Liver (tissue), 9 donors: ENCODE data around the gene PLB1. TPM values are rescaled to one million over a fixed set of nuclear protein-coding genes. Genes with fewer than 3 reads are reported as not detected.

ENCODE experiments used
- DNase-seq: peaks from one replicate; pipeline ENCODE4 v3.0.0-alpha.2; 2017; ENCODE audit warnings: low spot score
- H3K27ac ChIP-seq, 2 donors: one replicate each; pipeline ENCODE4 v1.7.0; 2013; ENCODE audit warnings: inconsistent platforms in 2 of 2, low read length in 2 of 2, control low read depth in 1 of 2, low read depth in 1 of 2, mild to moderate bottlenecking in 1 of 2
- H3K27me3 ChIP-seq, 4 donors: one replicate each; pipeline versions ENCODE4 v1.6.1 to v1.7.0; 2013; ENCODE audit warnings: low read length in 3 of 4, inconsistent platforms in 1 of 4, mild to moderate bottlenecking in 1 of 4, moderate library complexity in 1 of 4; ENCODE audit not compliant: control insufficient read depth in 4 of 4, insufficient read depth in 4 of 4
- H3K36me3 ChIP-seq, 4 donors: one replicate each; pipeline versions ENCODE4 v1.6.1 to v1.7.0; 2013; ENCODE audit warnings: low read length in 3 of 4, mild to moderate bottlenecking in 3 of 4, low read depth in 1 of 4, moderate library complexity in 1 of 4; ENCODE audit not compliant: control insufficient read depth in 4 of 4, insufficient read depth in 3 of 4
- H3K4me1 ChIP-seq, 4 donors: one replicate each; pipeline versions ENCODE4 v1.6.1 to v1.7.0; 2013; ENCODE audit warnings: low read length in 3 of 4, mild to moderate bottlenecking in 3 of 4, moderate library complexity in 1 of 4; ENCODE audit not compliant: control insufficient read depth in 4 of 4, insufficient read depth in 4 of 4
- H3K4me3 ChIP-seq, 3 donors: one replicate each; pipeline versions ENCODE4 v1.6.1 to v1.7.0; 2013; ENCODE audit warnings: low read length in 3 of 3, control low read depth in 1 of 3, low read depth in 1 of 3, mild to moderate bottlenecking in 1 of 3
- H3K9ac ChIP-seq, 2 donors: one replicate each; pipeline ENCODE4 v1.7.0; 2013; ENCODE audit warnings: low read length in 2 of 2, mild to moderate bottlenecking in 2 of 2, moderate library complexity in 2 of 2, control low read depth in 1 of 2, low read depth in 1 of 2
- H3K9me3 ChIP-seq, 4 donors: one replicate each; pipeline versions ENCODE4 v1.6.1 to v1.7.0; 2013; ENCODE audit warnings: low read length in 3 of 4; ENCODE audit not compliant: control insufficient read depth in 4 of 4
- EGR1 ChIP-seq, 2 donors: IDR thresholded peaks; 2 replicates each; pipeline ENCODE4 v1.6.1; 2016 to 2018; ENCODE audit warnings: antibody characterized with exemption in 2 of 2, low read depth in 2 of 2
- FOXA1 ChIP-seq: IDR thresholded peaks from 2 replicates; pipeline ENCODE4 v1.6.1; 2016; ENCODE audit warnings: antibody characterized with exemption
- FOXA2 ChIP-seq: IDR thresholded peaks from 2 replicates; pipeline ENCODE4 v1.6.1; 2016; ENCODE audit warnings: antibody characterized with exemption
- GABPA ChIP-seq, 2 donors: IDR thresholded peaks in 1 of 2; conservative IDR thresholded peaks in 1 of 2; 2 replicates each; pipeline ENCODE4 v1.6.1; 2016; ENCODE audit warnings: antibody characterized with exemption in 2 of 2, mild to moderate bottlenecking in 1 of 2, moderate library complexity in 1 of 2
- HNF4G ChIP-seq: IDR thresholded peaks from 2 replicates; pipeline ENCODE4 v1.6.1; 2016; ENCODE audit warnings: antibody characterized with exemption
- JUND ChIP-seq, 2 donors: IDR thresholded peaks; 2 replicates each; pipeline ENCODE4 v1.6.1; 2016; ENCODE audit warnings: antibody characterized with exemption in 2 of 2
- NR2F2 ChIP-seq: IDR thresholded peaks from 2 replicates; pipeline ENCODE4 v1.6.1; 2016; ENCODE audit warnings: antibody characterized with exemption
- RAD21 ChIP-seq, 2 donors: IDR thresholded peaks; 2 replicates each; pipeline ENCODE4 v1.6.1; 2016; ENCODE audit warnings: antibody characterized with exemption in 2 of 2, mild to moderate bottlenecking in 2 of 2
- RXRA ChIP-seq, 2 donors: IDR thresholded peaks; 2 replicates each; pipeline ENCODE4 v1.6.1; 2017 to 2018; ENCODE audit warnings: antibody characterized with exemption in 2 of 2, mild to moderate bottlenecking in 1 of 2
- SP1 ChIP-seq: IDR thresholded peaks from 2 replicates; pipeline ENCODE4 v1.6.1; 2018; ENCODE audit warnings: antibody characterized with exemption, mild to moderate bottlenecking
- TAF1 ChIP-seq: conservative IDR thresholded peaks from 2 replicates; pipeline ENCODE4 v1.6.1; 2016; ENCODE audit warnings: antibody characterized with exemption, mild to moderate bottlenecking
- YY1 ChIP-seq: IDR thresholded peaks from 2 replicates; pipeline ENCODE4 v1.6.1; 2016; ENCODE audit warnings: antibody characterized with exemption, mild to moderate bottlenecking
- WGBS: extraction: QIAGEN DNeasy Blood & Tissue Kit; methylation state at CpG from one replicate; pipeline ENCODE4 v1.1.7; 2013; 5-methylcytosine and 5-hydroxymethylcytosine counted together
- polyA plus RNA-seq, 2 donors: library from polyadenylated mRNA; stranded (reverse) in 1 of 2; unstranded in 1 of 2; fragments of 200-250 nt in 1 of 2; fragments of >200 nt in 1 of 2; fragmentation: Nextera tagmentation in 1 of 2; extraction: Ambion mirVana in 1 of 2; gene quantifications; one replicate each; pipeline versions ENCODE4 v1.2.1 to v1.2.3, GENCODE V29; 2013 to 2015
- total RNA-seq, 2 donors: library from RNA; depleted of rRNA; stranded (reverse); fragments of >200 nt; gene quantifications; one replicate each; pipeline ENCODE4 v1.2.3, GENCODE V29; 2014
- TF ChIP-seq, protein P1 (sequence below): IDR thresholded peaks from 2 replicates; pipeline ENCODE4 v1.6.1; 2016; ENCODE audit warnings: antibody characterized with exemption, mild to moderate bottlenecking
- TF ChIP-seq, protein P2 (sequence below): fragments of 150-350 bp; IDR thresholded peaks from 2 replicates; pipeline ENCODE4 v1.5.1; 2017; ENCODE audit warnings: improper control_type of control experiment, low read depth, low read length; ENCODE audit not compliant: missing input control
- TF ChIP-seq, protein P3 (sequence below): IDR thresholded peaks from 2 replicates; pipeline ENCODE4 v1.6.1; 2016; ENCODE audit warnings: antibody characterized with exemption
- TF ChIP-seq, protein P4 (sequence below): IDR thresholded peaks from 2 replicates; pipeline ENCODE4 v1.6.1; 2016; ENCODE audit warnings: antibody characterized with exemption
- TF ChIP-seq, protein P5 (sequence below): IDR thresholded peaks from 2 replicates; pipeline ENCODE4 v1.6.1; 2016; ENCODE audit warnings: antibody characterized with exemption
- donor health status: healthy.
- donor health status: healthy.
- donor health status: healthy.
- donor health status: healthy.
- donor health status: healthy.

Gene PLB1
- total and polyA plus RNA-seq, 4 donors = 0.58 to 4.5 (median 1.6) TPM

DNA sequence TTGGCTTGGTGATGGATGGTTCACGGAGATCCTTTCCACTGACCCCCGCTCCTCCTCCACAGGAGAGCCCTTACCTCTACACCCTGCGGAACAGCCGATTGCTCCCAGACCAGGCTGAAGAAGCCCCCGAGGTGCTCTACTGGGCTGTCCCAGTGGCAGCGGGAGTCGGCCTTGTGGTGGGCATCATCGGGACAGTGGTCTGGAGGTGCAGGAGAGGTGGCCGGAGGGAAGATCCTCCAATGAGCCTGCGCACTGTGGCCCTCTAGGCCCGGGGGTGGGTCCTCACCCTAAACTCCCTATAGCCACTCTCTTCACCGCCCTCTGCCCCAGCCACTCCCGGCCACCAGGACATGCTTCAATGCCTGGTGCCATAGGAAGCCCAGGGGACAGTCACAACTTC lies 146.9 kb downstream of the PLB1 start:
- TF ChIP-seq HNF4G (no peak), EGR1 (IDR thresholded peaks at IDR 0.05; ENCODE audit: low read depth in 2 of 2) (no peak), NR2F2 (no peak), JUND (IDR thresholded peaks at IDR 0.05) (no peak), RXRA (IDR thresholded peaks at IDR 0.05) (no peak), FOXA2 (no peak), GABPA (IDR thresholded peaks at IDR 0.05 in 1 of 2, conservative IDR thresholded peaks at IDR 0.05 in 1 of 2) (no peak), RAD21 (IDR thresholded peaks at IDR 0.05) (no peak), SP1 (no peak)
- TF ChIP-seq, protein P1, sequence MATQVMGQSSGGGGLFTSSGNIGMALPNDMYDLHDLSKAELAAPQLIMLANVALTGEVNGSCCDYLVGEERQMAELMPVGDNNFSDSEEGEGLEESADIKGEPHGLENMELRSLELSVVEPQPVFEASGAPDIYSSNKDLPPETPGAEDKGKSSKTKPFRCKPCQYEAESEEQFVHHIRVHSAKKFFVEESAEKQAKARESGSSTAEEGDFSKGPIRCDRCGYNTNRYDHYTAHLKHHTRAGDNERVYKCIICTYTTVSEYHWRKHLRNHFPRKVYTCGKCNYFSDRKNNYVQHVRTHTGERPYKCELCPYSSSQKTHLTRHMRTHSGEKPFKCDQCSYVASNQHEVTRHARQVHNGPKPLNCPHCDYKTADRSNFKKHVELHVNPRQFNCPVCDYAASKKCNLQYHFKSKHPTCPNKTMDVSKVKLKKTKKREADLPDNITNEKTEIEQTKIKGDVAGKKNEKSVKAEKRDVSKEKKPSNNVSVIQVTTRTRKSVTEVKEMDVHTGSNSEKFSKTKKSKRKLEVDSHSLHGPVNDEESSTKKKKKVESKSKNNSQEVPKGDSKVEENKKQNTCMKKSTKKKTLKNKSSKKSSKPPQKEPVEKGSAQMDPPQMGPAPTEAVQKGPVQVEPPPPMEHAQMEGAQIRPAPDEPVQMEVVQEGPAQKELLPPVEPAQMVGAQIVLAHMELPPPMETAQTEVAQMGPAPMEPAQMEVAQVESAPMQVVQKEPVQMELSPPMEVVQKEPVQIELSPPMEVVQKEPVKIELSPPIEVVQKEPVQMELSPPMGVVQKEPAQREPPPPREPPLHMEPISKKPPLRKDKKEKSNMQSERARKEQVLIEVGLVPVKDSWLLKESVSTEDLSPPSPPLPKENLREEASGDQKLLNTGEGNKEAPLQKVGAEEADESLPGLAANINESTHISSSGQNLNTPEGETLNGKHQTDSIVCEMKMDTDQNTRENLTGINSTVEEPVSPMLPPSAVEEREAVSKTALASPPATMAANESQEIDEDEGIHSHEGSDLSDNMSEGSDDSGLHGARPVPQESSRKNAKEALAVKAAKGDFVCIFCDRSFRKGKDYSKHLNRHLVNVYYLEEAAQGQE = no peak
- TF ChIP-seq, protein P2, sequence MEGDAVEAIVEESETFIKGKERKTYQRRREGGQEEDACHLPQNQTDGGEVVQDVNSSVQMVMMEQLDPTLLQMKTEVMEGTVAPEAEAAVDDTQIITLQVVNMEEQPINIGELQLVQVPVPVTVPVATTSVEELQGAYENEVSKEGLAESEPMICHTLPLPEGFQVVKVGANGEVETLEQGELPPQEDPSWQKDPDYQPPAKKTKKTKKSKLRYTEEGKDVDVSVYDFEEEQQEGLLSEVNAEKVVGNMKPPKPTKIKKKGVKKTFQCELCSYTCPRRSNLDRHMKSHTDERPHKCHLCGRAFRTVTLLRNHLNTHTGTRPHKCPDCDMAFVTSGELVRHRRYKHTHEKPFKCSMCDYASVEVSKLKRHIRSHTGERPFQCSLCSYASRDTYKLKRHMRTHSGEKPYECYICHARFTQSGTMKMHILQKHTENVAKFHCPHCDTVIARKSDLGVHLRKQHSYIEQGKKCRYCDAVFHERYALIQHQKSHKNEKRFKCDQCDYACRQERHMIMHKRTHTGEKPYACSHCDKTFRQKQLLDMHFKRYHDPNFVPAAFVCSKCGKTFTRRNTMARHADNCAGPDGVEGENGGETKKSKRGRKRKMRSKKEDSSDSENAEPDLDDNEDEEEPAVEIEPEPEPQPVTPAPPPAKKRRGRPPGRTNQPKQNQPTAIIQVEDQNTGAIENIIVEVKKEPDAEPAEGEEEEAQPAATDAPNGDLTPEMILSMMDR = no peak
- TF ChIP-seq, protein P3, sequence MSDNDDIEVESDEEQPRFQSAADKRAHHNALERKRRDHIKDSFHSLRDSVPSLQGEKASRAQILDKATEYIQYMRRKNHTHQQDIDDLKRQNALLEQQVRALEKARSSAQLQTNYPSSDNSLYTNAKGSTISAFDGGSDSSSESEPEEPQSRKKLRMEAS = no peak
- TF ChIP-seq, protein P4, sequence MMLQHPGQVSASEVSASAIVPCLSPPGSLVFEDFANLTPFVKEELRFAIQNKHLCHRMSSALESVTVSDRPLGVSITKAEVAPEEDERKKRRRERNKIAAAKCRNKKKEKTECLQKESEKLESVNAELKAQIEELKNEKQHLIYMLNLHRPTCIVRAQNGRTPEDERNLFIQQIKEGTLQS = no peak
- TF ChIP-seq, protein P5, sequence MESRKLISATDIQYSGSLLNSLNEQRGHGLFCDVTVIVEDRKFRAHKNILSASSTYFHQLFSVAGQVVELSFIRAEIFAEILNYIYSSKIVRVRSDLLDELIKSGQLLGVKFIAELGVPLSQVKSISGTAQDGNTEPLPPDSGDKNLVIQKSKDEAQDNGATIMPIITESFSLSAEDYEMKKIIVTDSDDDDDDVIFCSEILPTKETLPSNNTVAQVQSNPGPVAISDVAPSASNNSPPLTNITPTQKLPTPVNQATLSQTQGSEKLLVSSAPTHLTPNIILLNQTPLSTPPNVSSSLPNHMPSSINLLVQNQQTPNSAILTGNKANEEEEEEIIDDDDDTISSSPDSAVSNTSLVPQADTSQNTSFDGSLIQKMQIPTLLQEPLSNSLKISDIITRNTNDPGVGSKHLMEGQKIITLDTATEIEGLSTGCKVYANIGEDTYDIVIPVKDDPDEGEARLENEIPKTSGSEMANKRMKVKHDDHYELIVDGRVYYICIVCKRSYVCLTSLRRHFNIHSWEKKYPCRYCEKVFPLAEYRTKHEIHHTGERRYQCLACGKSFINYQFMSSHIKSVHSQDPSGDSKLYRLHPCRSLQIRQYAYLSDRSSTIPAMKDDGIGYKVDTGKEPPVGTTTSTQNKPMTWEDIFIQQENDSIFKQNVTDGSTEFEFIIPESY = no peak
- no peak overlapping the region for H3K9ac ChIP-seq
- H3K36me3 ChIP-seq = no peaks in the 10 kb centered on the region
- no peak overlapping the region for H3K4me3 ChIP-seq
- no peak for DNase-seq
- H3K27me3 ChIP-seq = no peaks in the 10 kb centered on the region
- no peaks in the 10 kb centered on the region for H3K9me3 ChIP-seq
- peaks cover 2 to 12% (median 7%) of the 10 kb centered on the region in 4 donors for H3K4me1 ChIP-seq
- WGBS = 97% methylated on average over 13 of the region's 13 CpGs
- H3K27ac ChIP-seq = no peak overlapping the region

DNA sequence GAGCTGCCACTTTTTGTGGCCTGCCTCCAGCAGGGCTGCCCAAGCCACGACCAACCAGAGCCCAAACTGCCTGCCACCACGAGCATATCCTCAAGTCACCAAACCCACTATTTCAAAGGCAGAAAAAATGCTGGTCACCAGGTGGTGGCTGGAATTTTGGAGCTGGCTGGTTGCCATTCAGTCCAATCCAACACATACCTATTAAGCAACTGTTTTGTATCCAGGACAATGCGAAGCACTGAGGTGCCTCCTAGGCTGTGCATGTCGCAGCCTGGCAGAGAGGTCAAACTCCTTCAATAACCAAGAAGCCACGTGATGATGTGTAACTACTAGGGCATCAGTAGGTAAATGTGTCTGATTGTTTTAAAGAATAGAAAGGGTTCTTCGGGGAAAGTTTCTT lies 147.5 kb downstream of the PLB1 start:
- no peaks in the 10 kb centered on the region for H3K9me3 ChIP-seq
- WGBS = 66% methylated on average over 6 of the region's 6 CpGs
- no peak overlapping the region for H3K9ac ChIP-seq
- H3K4me3 ChIP-seq = no peak overlapping the region
- no peaks in the 10 kb centered on the region for H3K36me3 ChIP-seq
- DNase-seq = no peak
- H3K4me1 ChIP-seq = peaks cover 2 to 12% (median 7%) of the 10 kb centered on the region in 4 donors
- H3K27me3 ChIP-seq = no peaks in the 10 kb centered on the region
- no peak overlapping the region for H3K27ac ChIP-seq
- TF ChIP-seq SP1 = peak; percentile 32
- TF ChIP-seq YY1 = no peak
- TF ChIP-seq FOXA2 = no peak
- TF ChIP-seq HNF4G = no peak
- no peak for TF ChIP-seq TAF1
- TF ChIP-seq, protein P3 = no peak
- TF ChIP-seq, protein P2 = no peak
- TF ChIP-seq, protein P4 = no peak
- peak; percentile 37 to 81 for TF ChIP-seq RXRA (IDR thresholded peaks at IDR 0.05)
- no peak for TF ChIP-seq EGR1 (IDR thresholded peaks at IDR 0.05; ENCODE audit: low read depth in 2 of 2)
- no peak for TF ChIP-seq FOXA1
- TF ChIP-seq, protein P1 = no peak
